GM23248 (cell line): ENCODE measurements around the gene FAM89A. TPM values are rescaled to one million over a fixed set of nuclear protein-coding genes. Genes with fewer than 3 reads are reported as not detected.
"Not testable (repeated sequence)": the region's sequence is repeated elsewhere in the genome, so short reads cannot be mapped to it uniquely, and the experiment has no call there.

Experiments used
- DNase-seq: peaks from one replicate; pipeline ENCODE4 v3.0.0-alpha.2; 2015
- H2AFZ ChIP-seq: fragments of 200-600 bp; sonication (generic); 2 replicates; pipeline ENCODE4 v1.6.1; 2016; ENCODE audit warnings: antibody characterized with exemption
- H3F3A ChIP-seq: fragments of 200-600 bp; sonication (generic); 2 replicates; pipeline ENCODE4 v1.6.1; 2016; ENCODE audit warnings: mild to moderate bottlenecking, antibody characterized with exemption, mixed run types; ENCODE audit not compliant: insufficient read depth
- H3K27ac ChIP-seq: fragments of 200-600 bp; sonication (generic); 2 replicates; pipeline ENCODE4 v1.5.1; 2016; ENCODE audit warnings: mild to moderate bottlenecking
- H3K27me3 ChIP-seq: fragments of 200-600 bp; sonication (generic); replicated peaks from 2 replicates; pipeline ENCODE4 v1.6.1; 2016; ENCODE audit warnings: mild to moderate bottlenecking; ENCODE audit not compliant: insufficient read depth
- H3K36me3 ChIP-seq: fragments of 200-600 bp; sonication (generic); 2 replicates; pipeline ENCODE4 v1.6.1; 2016; ENCODE audit warnings: low read depth, mild to moderate bottlenecking
- H3K4me1 ChIP-seq: fragments of 200-600 bp; sonication (generic); 2 replicates; pipeline ENCODE4 v1.6.1; 2016; ENCODE audit warnings: mild to moderate bottlenecking; ENCODE audit not compliant: insufficient read depth
- H3K4me2 ChIP-seq: fragments of 200-600 bp; sonication (generic); one replicate; pipeline ENCODE4 v1.6.1; 2016; ENCODE audit warnings: mild to moderate bottlenecking; ENCODE audit not compliant: unreplicated experiment
- H3K4me3 ChIP-seq: fragments of 200-600 bp; sonication (generic); 2 replicates; pipeline ENCODE4 v1.5.1; 2016; ENCODE audit warnings: mild to moderate bottlenecking
- H3K79me2 ChIP-seq: fragments of 200-600 bp; sonication (generic); 2 replicates; pipeline ENCODE4 v1.6.1; 2016; ENCODE audit warnings: mild to moderate bottlenecking; ENCODE audit not compliant: insufficient read depth
- H3K9ac ChIP-seq: fragments of 200-600 bp; sonication (generic); 2 replicates; pipeline ENCODE4 v1.6.1; 2016; ENCODE audit warnings: mild to moderate bottlenecking
- H3K9me2 ChIP-seq: fragments of 200-600 bp; sonication (generic); 2 replicates; pipeline ENCODE4 v1.6.1; 2016; ENCODE audit warnings: mixed run types, mild to moderate bottlenecking, moderate library complexity; ENCODE audit not compliant: insufficient read depth
- H3K9me3 ChIP-seq: fragments of 200-600 bp; sonication (generic); one replicate; pipeline ENCODE4 v1.6.1; 2017; ENCODE audit warnings: low read depth
- H4K20me1 ChIP-seq: fragments of 200-600 bp; sonication (generic); 2 replicates; pipeline ENCODE4 v1.6.0; 2016; ENCODE audit not compliant: insufficient read depth
- EZH2 ChIP-seq: fragments of 200-600 bp; sonication (generic); IDR thresholded peaks from 2 replicates; pipeline ENCODE4 v1.6.1; 2018; ENCODE audit warnings: antibody characterized with exemption, mild to moderate bottlenecking; ENCODE audit not compliant: insufficient read depth, poor library complexity, severe bottlenecking
- EZH2phosphoT487 ChIP-seq: fragments of 200-600 bp; sonication (generic); IDR thresholded peaks from 2 replicates; pipeline ENCODE4 v1.6.1; 2018; ENCODE audit warnings: antibody characterized with exemption, moderate library complexity, mild to moderate bottlenecking, low read depth; ENCODE audit not compliant: insufficient read depth
- WGBS, 2 experiments: methylation state at CpG; one replicate each; pipeline ENCODE4 v1.1.6; 2015 to 2017; ENCODE audit warnings: low lambda C conversion rate in 2 of 2, low coverage in 1 of 2; ENCODE audit errors: missing lambda C conversion rate in 2 of 2; 5-methylcytosine and 5-hydroxymethylcytosine counted together
- in situ Hi-C: fragments of 300-500 bp; cut with MboI; formaldehyde crosslinking; loops from 2 replicates; pipeline ENCODE4 v1.15.0; 2020
- polyA plus RNA-seq: library from polyadenylated mRNA; unstranded; fragments of >200 nt; fragmentation: Nextera tagmentation; extraction: Ambion mirVana; gene quantifications from 2 replicates; pipeline ENCODE4 v1.2.1, GENCODE V29; 2016
- total RNA-seq: library from RNA; depleted of rRNA; stranded (reverse); fragments of >200 nt; shearing (Covaris generic); gene quantifications from 2 replicates; pipeline ENCODE4 v1.2.3, GENCODE V29; 2014

FAM89A gene
- total and polyA plus RNA-seq, 2 experiments from 2014 or later: 3.1 to 6.3 TPM

GRCh38 chr1:231055271-231055670 is 15.2 kb upstream of the FAM89A start:
- no peak for DNase-seq
- in situ Hi-C loops: no loop called here
- Histone ChIP-seq H3K79me2 (no peaks in the 10 kb centered on the region), H3K27ac (no peak overlapping the region), H2AFZ (no peak overlapping the region), H3F3A (no peaks in the 10 kb centered on the region), H3K4me3 (no peak overlapping the region), H4K20me1 (no peaks in the 10 kb centered on the region), H3K4me2 (no peak overlapping the region), H3K9ac (no peak overlapping the region), H3K27me3 (no peaks in the 10 kb centered on the region), H3K36me3 (no peaks in the 10 kb centered on the region), H3K9me2 (no peaks in the 10 kb centered on the region), H3K9me3 (no peaks in the 10 kb centered on the region), H3K4me1 (0 out of 2 replicates have a peak, but pooled peaks cover 10% of the 10 kb centered on the region)
- TF ChIP-seq EZH2phosphoT487 (no peak), EZH2 (no peak)

- no peaks in the 10 kb centered on the region for H3K36me3 ChIP-seq
- H3K4me1 ChIP-seq: 0 out of 2 replicates have a peak, but pooled peaks cover 4% of the 10 kb centered on the region
- no peaks in the 10 kb centered on the region for H3F3A ChIP-seq
- H3K9me2 ChIP-seq: no peaks in the 10 kb centered on the region
- H4K20me1 ChIP-seq: no peaks in the 10 kb centered on the region
- 0 out of 2 replicates have a peak overlapping the region, but pooled peaks have one; percentile 22 for H3K4me3 ChIP-seq
- TF ChIP-seq EZH2: no peak
- TF ChIP-seq EZH2phosphoT487: no peak
- no peaks in the 10 kb centered on the region for H3K79me2 ChIP-seq
- in situ Hi-C loops: no loop called here
- no peaks in the 10 kb centered on the region for H3K9me3 ChIP-seq
- no peak overlapping the region for H3K27ac ChIP-seq
- H3K9ac ChIP-seq: no peak overlapping the region
- H3K4me2 ChIP-seq: no peak overlapping the region
- WGBS, 2 experiments: 1 to 5% methylated on average over 7 of the region's 7 CpGs
- H3K27me3 ChIP-seq: no peaks in the 10 kb centered on the region
- DNase-seq: no peak
- H2AFZ ChIP-seq: no peak overlapping the region; the same call in 1 of the 2 replicates
Measured at GRCh38 chr1:231053493-231054162, 13.6 kb upstream of the FAM89A start.

GRCh38 chr1:231052777-231053176 is 12.7 kb upstream of the FAM89A start:
- DNase-seq: no peak
- 77 to 80% methylated on average over 8 of the region's 8 CpGs for WGBS, 2 experiments
- no peak overlapping the region for H2AFZ ChIP-seq
- H3F3A ChIP-seq: no peaks in the 10 kb centered on the region
- no peak overlapping the region for H3K9ac ChIP-seq
- no peak overlapping the region for H3K4me2 ChIP-seq
- no peaks in the 10 kb centered on the region for H3K36me3 ChIP-seq
- no peak for TF ChIP-seq EZH2
- no peak for TF ChIP-seq EZH2phosphoT487
- no peaks in the 10 kb centered on the region for H3K79me2 ChIP-seq
- in situ Hi-C loops: no loop called here
- 0 out of 2 replicates have a peak, but pooled peaks cover 4% of the 10 kb centered on the region for H3K4me1 ChIP-seq
- no peaks in the 10 kb centered on the region for H3K27me3 ChIP-seq
- H3K4me3 ChIP-seq: no peak overlapping the region
- H3K27ac ChIP-seq: no peak overlapping the region
- no peaks in the 10 kb centered on the region for H3K9me3 ChIP-seq
- no peaks in the 10 kb centered on the region for H4K20me1 ChIP-seq
- no peaks in the 10 kb centered on the region for H3K9me2 ChIP-seq

GRCh38 chr1:231050932-231051331 is 10.9 kb upstream of the FAM89A start:
- H3K4me2 ChIP-seq, H4K20me1 ChIP-seq, H3K27ac ChIP-seq, H2AFZ ChIP-seq, H3F3A ChIP-seq, DNase-seq, H3K9me2 ChIP-seq, H3K9ac ChIP-seq, H3K27me3 ChIP-seq, H3K36me3 ChIP-seq, H3K4me3 ChIP-seq, H3K9me3 ChIP-seq, H3K79me2 ChIP-seq, in situ Hi-C loops, H3K4me1 ChIP-seq: not testable (repeated sequence)
- WGBS, 2 experiments: 67 to 71% methylated on average over 9 of the region's 9 CpGs

- in situ Hi-C loops: no loop called here
- Histone ChIP-seq H3K4me3 (no peak overlapping the region), H3K9me2 (no peaks in the 10 kb centered on the region), H4K20me1 (no peaks in the 10 kb centered on the region), H3K27ac (no peak overlapping the region), H3K79me2 (no peaks in the 10 kb centered on the region), H3K27me3 (no peaks in the 10 kb centered on the region; the same call in 1 of the 2 replicates), H3K4me1 (0 out of 2 replicates have a peak, but pooled peaks cover 4% of the 10 kb centered on the region), H3F3A (no peaks in the 10 kb centered on the region), H3K9me3 (no peaks in the 10 kb centered on the region), H3K9ac (no peak overlapping the region), H3K36me3 (no peaks in the 10 kb centered on the region), H3K4me2 (no peak overlapping the region), H2AFZ (no peak overlapping the region)
- WGBS, 2 experiments: 62 to 66% methylated on average over 3 of the region's 3 CpGs
- no peak for TF ChIP-seq EZH2phosphoT487
- TF ChIP-seq EZH2: no peak
- no peak for DNase-seq
Measured at GRCh38 chr1:231050395-231050794, 10.3 kb upstream of the FAM89A start.
